Measurements from ENCODE around the gene RAB6C.
"Not testable (repeated sequence)": the region's sequence is repeated elsewhere in the genome, so short reads cannot be mapped to it uniquely, and the experiment has no call there.

The RAB6C gene

GRCh38 chr2:129996657-129997237 lies 17.3 kb downstream of the RAB6C start:
- not testable (repeated sequence) for DNase-seq

- DNase-seq: not testable (repeated sequence)
These were observed 19.3 kb downstream of the RAB6C start for GRCh38 chr2:129998771-129999170.

- DNase-seq: not testable (repeated sequence)
These were observed 26.4 kb downstream of the RAB6C start for GRCh38 chr2:130005862-130006261.

GRCh38 chr2:130016701-130017100 lies 37.2 kb downstream of the RAB6C start:
- not testable (repeated sequence) for DNase-seq

- DNase-seq: no peak
These were observed 39.9 kb downstream of the RAB6C start for GRCh38 chr2:130019402-130019801.

GRCh38 chr2:130020069-130020468 lies 40.6 kb downstream of the RAB6C start:
- not testable (repeated sequence) for DNase-seq

GRCh38 chr2:130025931-130026330 lies 46.5 kb downstream of the RAB6C start:
- DNase-seq: not testable (repeated sequence)
